Stimulated activated naive CD4-positive, alpha-beta T cell (primary cell): ENCODE results near the gene ABHD4.
"Not testable (repeated sequence)": the region's sequence is repeated elsewhere in the genome, so short reads cannot be mapped to it uniquely, and the experiment has no call there.

Source experiments
- DNase-seq, 6 experiments: peaks; one replicate each; lab custom pipeline; 2025; lab: John Stamatoyannopoulos, UW

The ABHD4 gene

DNA sequence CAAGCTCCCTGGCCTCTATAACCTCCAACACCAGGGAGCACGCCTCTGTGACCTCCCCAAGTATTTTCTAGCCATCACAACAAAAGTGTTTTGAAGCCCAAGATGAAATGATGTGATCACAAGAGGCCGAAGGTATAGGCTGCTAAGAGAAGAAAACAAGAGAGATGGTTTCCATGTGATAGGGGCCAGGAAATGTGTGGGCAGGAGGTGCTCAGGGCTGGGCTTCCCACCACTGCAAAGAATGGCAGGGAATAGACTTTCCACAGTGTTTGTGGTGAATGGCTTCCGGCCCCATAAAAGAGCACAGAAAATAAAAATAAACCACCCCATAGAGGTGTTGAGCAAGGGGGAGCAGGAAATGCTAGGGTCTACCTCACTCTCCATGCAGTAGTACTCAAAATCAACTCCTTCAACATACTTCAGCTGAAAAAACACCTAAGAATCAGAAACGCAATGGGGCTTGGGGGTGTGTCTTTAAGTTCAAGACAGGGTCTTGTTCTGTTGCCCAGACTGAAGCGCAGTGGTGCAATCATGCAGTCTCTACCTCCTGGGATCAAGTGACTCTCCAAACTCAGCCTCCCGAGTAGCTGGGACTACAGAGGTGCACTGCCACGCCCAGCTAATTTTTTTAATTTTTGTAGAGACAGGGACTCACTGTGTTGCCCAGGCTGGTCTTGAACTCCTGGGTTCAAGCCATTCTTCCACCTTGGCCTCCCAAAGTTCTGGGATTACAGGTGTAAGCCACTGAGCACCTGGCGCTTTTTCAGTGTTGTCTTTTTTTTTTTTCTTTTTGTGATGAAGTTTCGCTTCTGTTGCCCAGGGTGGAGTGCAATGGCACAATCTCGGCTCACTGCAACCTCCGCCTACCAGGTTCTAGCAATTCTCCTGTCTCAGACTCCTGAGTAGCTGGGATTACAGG, 36.2 kb upstream of the ABHD4 start:
- peak; percentile 54 to 92 (median 84) for DNase-seq

- DNase-seq = no peak
These were observed 34.1 kb upstream of the ABHD4 start for GRCh38 chr14:22563987-22564386.

DNA sequence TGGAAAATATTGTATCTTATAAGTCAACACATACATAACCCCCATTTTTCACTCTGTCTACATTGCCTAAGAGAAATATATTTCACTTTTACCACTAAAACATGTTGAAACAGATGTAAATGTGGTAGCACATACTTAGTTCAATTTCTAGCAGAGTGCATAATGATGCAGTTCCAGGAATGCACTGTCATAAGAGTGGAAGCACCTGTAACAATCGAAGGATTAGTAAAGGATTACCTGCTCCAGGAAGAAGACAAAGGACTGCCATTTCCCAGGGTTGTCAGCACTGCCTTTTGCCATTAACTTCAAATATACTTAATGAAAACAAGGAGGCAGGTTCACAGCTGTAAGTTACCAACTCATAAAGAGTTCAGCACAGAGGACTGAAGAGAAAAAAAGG, 33.6 kb upstream of the ABHD4 start:
- no peak for DNase-seq

DNA sequence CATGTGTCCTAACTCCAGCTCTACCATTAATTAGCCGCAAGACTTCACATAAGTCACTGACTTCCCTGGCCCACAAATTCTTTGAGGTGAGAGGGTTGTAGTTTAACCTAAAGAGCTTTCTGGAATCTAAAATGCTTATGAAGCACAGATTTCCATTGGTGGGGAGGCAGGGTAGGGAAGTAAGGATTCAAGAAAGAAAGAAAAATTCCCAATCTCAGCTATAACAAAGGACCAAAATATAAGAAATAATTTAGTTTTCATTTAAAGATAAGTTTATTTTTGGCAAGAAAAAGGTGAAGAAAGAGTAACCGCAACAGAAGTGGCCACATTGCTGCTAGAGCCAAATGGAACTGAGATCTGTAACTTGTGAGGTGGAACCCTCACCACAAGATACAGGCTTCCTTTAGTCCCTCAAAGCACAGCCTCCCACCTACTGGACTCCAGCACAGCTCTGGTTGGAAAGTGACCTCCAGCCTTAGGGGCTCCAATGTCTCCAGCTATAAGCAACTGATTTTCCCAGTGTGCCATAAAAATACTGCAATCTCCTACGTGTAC, 32.6 kb upstream of the ABHD4 start:
- DNase-seq = no peak

GRCh38 chr14:22566266-22566665, 31.8 kb upstream of the ABHD4 start:
- not testable (repeated sequence) for DNase-seq

DNA sequence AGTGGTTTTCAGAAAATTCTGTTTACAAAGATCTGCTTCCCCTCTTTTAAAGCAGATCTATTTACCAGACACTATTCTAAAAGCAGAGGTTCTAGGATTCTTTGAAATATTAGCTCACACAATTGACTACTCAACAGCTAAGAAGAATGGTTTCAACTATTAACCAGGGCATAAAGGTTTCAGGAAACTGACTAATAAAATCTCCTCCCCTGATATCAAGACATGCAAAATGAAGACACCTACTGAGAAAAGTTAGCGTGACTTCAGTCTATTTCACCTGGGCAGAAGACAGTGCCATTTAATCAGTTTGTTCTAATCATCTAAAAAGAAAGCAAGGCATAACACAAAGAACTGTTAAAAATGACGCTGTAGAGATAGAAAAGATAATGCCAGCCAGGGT, 31.3 kb upstream of the ABHD4 start:
- DNase-seq = no peak

GRCh38 chr14:22567437-22567836, 30.7 kb upstream of the ABHD4 start:
- DNase-seq = no peak

DNA sequence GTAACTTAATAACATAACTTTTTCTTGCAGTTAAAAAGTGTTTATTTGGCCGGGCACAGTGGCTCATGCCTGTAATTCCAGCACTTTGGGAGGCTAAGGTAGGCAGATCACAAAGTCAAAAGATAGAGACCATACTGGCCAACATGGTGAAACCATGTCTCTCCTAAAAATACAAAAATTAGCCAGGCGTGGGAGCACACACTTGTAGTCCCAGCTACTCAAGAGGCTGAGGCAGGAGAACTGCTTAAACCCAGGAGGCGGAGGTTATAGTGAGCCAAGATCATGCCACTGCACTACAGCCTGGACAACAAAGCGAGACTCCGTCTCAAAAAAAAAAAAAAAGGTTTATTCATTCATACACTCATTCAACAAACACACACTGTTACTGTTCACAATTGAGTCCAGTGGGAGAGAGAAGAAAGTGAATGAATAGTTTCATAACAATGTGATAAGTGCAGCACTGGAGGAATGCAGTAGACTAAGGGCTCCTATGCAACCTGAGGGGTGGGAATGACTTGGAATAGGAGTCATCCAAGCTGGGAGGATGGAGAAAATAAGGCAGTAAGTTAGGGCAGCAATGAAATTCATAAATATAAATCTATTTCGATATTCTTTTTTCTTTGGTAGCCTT, 28.9 kb upstream of the ABHD4 start:
- no peak for DNase-seq

GRCh38 chr14:22569737-22570131, 28.4 kb upstream of the ABHD4 start:
- no peak for DNase-seq

GRCh38 chr14:22570132-22570949, 27.8 kb upstream of the ABHD4 start:
- peak; percentile 61 to 97 (median 90) for DNase-seq

- no peak for DNase-seq
These were observed 25.5 kb upstream of the ABHD4 start for GRCh38 chr14:22572562-22573058.

- DNase-seq = no peak
These were observed 24.3 kb upstream of the ABHD4 start for GRCh38 chr14:22573804-22574203.

DNA sequence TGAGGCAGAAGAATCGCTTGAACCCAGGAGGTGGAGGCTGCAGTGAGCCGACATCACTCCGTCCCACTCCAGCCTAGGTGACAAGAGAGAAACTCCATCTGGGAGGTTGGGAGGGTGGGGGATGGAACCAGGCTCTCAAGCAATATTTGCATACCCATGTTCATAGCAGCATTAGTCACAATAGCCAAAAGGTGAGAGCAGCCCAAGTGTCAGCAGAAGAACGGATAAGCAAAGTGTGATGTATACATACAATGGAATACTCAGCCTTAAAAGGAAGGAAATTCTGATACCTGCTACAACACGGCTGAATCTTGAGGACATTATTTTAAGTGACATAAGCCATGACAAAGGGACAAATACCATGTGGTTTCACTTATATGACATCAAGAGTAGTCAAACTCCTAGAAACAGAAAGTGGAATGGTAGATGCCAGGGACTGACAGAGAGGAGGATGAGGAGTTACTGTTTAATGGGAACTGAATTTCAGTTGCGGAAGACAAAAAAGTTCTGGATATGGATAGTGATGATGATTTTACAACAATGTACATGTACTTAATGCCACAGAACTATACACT, 20.7 kb upstream of the ABHD4 start:
- no peak for DNase-seq

GRCh38 chr14:22579236-22579635, 18.9 kb upstream of the ABHD4 start:
- no peak for DNase-seq

DNA sequence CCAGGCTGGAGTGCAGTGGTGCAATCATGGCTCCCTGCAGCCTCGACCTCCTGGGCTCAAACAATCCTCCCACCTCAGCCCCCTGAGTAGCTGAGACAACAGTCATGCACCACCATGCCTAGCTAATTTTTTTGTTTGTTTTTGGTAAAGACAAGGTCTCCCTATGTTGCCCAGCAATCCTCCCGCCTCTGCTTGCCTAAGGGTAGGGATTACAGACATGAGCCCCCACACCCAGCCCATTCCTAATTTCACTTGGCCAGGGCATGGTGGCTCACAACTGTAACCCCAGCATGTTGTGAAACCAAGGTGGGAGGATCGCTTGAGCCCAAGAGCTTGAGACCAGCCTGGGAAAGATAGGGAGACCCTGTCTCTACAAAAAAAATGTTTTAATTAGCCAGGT, 18.2 kb upstream of the ABHD4 start:
- DNase-seq = no peak

GRCh38 chr14:22580625-22581024, 17.5 kb upstream of the ABHD4 start:
- no peak for DNase-seq

GRCh38 chr14:22583994-22584393, 14.1 kb upstream of the ABHD4 start:
- no peak for DNase-seq

- DNase-seq = no peak
These were observed 10.9 kb upstream of the ABHD4 start for GRCh38 chr14:22587247-22587646.

DNA sequence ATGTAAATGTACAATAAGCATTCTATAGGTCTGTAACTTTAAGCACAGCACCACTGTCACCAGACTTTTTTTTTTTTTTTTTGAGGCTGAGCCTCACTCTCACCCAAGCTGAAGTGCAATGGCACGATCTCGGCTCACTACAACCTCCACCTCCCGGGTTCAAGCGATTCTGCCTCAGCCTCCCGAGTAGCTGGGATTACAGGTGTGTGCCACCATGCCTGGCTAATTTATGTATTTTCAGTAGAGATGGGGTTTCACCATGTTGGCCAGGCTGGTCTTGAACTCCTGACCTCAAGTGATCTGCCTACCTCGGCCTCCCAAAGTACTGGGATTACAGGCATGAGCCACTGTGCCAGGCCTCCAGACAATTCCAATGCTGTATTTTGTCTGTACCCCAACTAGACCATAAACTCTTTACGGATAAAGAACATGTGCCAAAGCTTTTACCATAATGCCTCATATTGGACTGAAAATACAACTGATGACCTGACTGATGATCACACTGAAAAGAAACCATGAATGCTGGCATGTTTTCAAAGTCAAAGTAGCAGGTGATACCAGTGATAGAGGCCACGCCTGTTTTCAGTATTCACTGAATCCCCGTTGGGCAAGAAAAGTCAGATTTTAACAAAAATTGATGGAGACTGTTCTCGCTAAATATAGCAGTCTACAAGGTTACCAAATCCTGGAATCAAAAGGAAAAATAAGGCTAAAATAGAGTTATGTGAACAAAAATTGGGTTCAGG, 10.2 kb upstream of the ABHD4 start:
- DNase-seq = not testable (repeated sequence)

- DNase-seq = no peak
These were observed 9.5 kb upstream of the ABHD4 start for GRCh38 chr14:22588526-22589095.
